ENCODE measurements around the gene C6orf52.
A peak's percentile ranks its signal among the peaks of the same experiment; 100 is the strongest.
"Not testable (repeated sequence)": the region's sequence is repeated elsewhere in the genome, so short reads cannot be mapped to it uniquely, and the experiment has no call there.

C6orf52 gene

DNA sequence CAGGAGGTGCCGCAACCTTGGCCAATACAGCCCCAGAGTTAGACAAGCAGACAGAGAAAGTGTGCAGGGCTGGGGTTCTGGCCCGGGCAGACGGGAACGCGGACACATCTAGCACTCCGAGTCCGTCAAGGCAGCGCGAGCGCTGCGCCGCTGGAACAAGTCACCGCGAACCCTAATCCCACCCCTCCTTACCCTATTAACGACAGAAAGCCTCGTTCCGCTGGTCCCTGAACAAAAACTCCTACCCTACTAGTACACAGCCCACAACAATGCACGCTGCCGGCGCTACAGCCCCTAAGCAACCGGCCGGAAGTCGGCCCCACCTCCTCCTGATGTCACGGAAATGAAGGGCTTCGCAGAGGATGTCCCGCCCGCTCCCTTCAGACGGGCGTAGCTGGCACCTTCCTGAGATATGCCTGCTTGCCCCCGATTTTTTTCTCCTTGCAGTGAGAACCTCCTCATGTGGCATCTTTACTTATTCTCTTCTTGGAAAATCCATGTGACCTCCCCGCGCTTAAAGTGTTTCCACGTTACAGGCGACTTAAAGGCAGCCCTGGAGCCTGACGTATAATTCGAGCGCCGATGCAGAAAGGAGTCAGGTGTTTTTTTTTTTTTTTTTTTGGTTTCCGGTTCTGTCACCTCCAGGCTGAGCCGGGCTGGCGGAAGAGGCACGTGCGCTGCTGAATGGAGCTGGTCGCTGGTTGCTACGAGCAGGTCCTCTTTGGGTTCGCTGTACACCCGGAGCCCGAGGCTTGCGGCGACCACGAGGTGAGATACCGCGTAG is at the start of gene C6orf52, which contains the start of gene PAK1IP1:
TSS of gene C6orf52 (minus strand) at position 315 of the 784 bp plus-strand sequence. CDS start 7,066 bp downstream, outside the sequence.
TSS of gene PAK1IP1 (plus strand) at position 671 of the 784 bp plus-strand sequence. CDS start at position 685, 14 bp downstream.
- peak; percentile 87 for DNase-seq (ENCODE audit: low read depth)

DNA sequence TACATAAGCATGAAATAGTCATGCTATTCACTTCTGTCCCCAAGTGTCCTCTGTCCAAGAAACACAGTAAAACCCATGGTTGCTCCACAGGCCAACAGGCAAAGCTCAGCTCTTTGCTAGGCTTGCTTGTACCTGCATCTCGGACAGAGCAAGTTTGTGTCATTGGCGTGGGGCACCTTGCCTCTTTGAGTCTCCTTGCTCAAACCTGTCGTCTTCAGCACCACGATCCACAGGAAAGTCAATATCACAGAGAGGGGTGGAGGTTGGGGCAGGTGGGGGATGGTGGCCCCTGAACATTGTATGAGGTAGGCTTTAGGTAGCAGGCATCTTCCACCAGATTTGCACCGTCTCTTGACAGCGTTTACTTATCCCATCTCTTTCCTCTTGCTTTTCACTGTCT is 49.1 kb upstream of the C6orf52 start:
- DNase-seq (ENCODE audit: low read depth): no peak

DNA sequence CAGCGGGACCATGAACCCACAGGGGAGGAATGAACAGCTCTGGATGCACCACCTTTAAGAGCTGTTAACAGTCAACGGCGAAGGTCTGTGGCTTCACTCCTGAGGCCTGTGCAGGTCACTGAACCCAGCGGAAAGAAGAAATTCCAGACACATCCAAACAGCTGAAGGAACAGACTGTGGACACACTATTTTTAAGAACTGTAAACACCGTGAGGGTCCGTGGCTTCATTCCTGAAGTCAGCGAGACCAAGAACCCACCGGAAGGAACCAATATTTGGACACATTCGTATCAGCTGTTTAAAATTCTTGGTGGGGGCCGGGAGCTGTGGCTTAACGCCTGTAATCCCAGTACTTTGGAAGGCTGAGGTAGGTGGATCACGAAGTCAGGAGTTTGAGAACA is 47.8 kb upstream of the C6orf52 start:
- DNase-seq (ENCODE audit: low read depth): no peak

GRCh38 chr6:10741643-10742042 is 47.2 kb upstream of the C6orf52 start:
- DNase-seq (ENCODE audit: low read depth): not testable (repeated sequence)

GRCh38 chr6:10740061-10740460 is 45.6 kb upstream of the C6orf52 start:
- DNase-seq (ENCODE audit: low read depth): no peak

- DNase-seq (ENCODE audit: low read depth): no peak
Measured at GRCh38 chr6:10736731-10737130, 42.3 kb upstream of the C6orf52 start.

DNA sequence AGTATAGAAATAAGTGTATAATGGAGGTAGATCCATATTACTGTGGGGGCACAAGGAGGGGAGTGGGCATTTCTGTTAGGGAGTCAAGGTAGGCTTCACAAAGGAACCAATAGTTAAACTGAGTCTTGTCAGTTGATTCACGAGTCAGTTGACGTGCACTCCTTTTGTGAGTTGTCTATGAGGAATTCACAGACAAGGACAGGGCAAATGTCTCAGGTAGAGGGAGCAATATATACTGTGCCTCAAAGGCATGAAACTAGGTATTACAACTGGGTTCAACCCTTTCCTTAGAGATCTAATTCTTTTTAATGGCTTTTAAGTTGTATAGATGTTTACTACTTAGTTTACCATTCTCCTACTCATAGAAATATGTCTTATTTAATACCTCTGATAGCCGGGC is 39.4 kb upstream of the C6orf52 start:
- DNase-seq (ENCODE audit: low read depth): no peak

DNA sequence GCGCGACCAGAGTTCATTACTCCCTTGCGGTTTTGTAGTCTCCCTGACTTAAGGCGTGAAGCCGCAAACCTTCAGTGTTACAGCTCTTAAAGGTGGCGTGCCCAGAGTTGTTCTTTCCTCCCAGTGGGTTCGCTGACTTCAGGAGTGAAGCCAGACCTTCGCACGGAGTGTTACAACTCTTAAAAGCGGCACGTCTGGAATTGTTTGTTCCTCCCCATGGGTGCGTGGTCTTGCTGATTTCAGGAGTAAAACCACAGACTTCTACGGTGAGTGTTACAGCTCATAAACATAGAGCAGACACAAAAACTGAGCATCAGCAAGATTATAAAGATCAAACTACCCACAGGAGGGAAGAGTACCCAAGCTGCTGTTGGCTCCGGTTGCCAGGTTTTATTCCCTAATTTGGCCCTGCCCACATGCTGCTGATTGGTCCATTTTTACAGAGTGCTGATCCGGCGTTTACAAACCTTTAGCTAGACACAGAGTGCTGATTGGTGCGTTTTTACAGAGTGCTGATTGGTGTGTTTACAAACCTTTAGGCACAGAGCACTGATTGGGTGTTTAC is 38.8 kb upstream of the C6orf52 start:
- no peak for DNase-seq (ENCODE audit: low read depth)

- no peak for DNase-seq (ENCODE audit: low read depth)
Measured at GRCh38 chr6:10730254-10730653, 35.8 kb upstream of the C6orf52 start.

GRCh38 chr6:10725716-10726115 is 31.3 kb upstream of the C6orf52 start:
- no peak for DNase-seq (ENCODE audit: low read depth)

- no peak for DNase-seq (ENCODE audit: low read depth)
Measured at GRCh38 chr6:10725044-10725443, 30.6 kb upstream of the C6orf52 start.

DNA sequence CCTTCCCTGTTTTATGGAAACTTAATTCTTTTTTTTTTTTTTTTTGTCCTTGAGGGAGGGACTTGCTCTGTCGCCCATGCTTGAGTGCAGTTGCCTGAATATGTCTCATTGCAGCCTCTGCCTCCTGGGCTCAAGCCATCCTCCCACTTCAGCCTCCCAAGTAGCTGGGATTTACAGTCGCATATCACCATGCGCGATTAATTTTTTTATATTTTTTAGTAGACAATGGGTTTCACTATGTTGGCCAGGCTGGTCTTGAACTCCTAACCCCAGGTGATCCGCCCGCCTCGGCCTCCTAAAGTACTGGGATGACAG is 29.1 kb upstream of the C6orf52 start:
- DNase-seq (ENCODE audit: low read depth): no peak

GRCh38 chr6:10722820-10723566 is 28.6 kb upstream of the C6orf52 start, which contains the start of gene TMEM14C:
TSS of gene TMEM14C (plus strand) at chr6:10723070. CDS start at chr6:10724614, 1,544 bp downstream.
- peak; percentile 89 for DNase-seq (ENCODE audit: low read depth)

GRCh38 chr6:10722570-10722819 is 28.1 kb upstream of the C6orf52 start:
- DNase-seq (ENCODE audit: low read depth): no peak

- no peak for DNase-seq (ENCODE audit: low read depth)
Measured at GRCh38 chr6:10721850-10722569, 27.6 kb upstream of the C6orf52 start.

GRCh38 chr6:10720960-10721849 is 26.8 kb upstream of the C6orf52 start:
- DNase-seq (ENCODE audit: low read depth): peak; percentile 31

DNA sequence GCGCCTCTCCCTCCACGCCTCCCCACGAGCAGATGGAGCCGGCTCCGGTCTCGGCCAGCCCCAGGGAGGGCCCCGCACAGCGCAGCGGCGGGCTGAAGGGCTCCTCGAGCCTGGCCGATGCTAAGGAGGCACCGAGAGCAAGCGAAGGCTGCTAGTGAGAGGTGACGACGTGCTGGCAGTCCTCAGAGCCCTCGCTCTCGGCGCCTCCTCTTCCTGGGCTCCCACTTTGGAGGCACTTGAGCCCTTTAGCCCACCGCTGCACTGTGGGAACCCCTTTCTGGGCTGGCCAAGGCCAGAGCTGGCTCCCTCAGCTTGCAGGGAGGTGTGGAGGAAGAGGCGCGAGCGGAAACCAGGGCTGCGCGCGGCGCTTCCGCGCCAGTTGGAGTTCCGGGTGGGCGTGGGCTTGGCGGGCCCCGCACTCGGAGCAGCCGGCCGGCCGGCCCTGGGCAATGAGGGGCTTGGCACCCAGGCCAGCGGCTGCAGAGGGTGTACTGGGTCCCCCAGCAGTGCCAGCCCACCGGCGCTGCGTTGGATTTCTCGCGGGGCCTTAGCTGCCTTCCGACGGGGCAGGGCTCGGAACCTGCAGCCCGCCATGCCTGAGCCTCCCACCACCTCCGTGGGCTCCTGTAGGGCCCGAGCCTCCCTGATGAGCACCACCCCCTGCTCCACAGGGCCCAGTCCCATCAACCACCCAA is 26.0 kb upstream of the C6orf52 start:
- peak; percentile 54 for DNase-seq (ENCODE audit: low read depth)

- DNase-seq (ENCODE audit: low read depth): no peak
Measured at GRCh38 chr6:10719964-10720264, 25.5 kb upstream of the C6orf52 start.

DNA sequence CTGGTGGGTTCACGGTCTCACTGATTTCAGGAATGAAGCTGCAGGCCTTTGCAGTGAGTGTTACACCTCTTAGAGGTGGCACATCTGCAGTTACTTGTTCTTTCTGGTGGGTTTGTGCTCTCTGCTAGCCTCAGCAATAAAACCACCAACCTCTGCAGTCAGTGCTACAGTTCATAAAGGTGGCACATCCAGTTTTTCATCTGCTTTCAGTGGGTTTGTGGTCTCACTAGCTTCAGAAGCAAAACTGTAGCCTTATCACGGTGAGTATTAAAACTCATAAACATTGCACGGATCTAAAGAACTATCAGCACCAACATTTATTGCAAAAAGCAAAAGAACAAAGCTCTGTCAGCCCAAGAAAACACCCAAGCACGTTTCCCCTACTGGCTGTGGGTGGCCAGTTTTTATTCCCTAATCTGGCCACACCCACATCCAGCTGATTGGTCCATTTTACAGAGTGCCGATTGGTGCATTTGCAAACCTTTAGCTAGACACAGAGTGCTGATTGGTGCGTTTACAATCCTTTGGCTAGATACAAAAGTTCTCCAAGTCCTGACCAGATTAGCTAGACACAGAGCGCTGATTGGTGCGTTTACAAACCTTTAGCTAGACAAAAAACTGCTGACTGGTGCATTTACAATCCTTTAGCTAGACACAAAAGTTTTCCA is 25.0 kb upstream of the C6orf52 start:
- DNase-seq (ENCODE audit: low read depth): peak; percentile 27

GRCh38 chr6:10713962-10714361 is 19.5 kb upstream of the C6orf52 start:
- DNase-seq (ENCODE audit: low read depth): no peak

- DNase-seq (ENCODE audit: low read depth): no peak
Measured at GRCh38 chr6:10696655-10697054, 2.2 kb upstream of the C6orf52 start.
